ENCODE results near the gene CRIM1.

The CRIM1 gene

GRCh38 chr2:36351291-36351690 is 4.3 kb upstream of the CRIM1 start:
- H2AFZ ChIP-seq (ENCODE audit: low read depth, low read length) = no peak overlapping the region

GRCh38 chr2:36351736-36352349 is 3.7 kb upstream of the CRIM1 start:
- Histone ChIP-seq H3K27me3 (ENCODE audit: insufficient read depth, low read length, poor library complexity) (no peaks in the 10 kb centered on the region), H3K9me3 (ENCODE audit: insufficient read depth, low read length, severe bottlenecking) (no peaks in the 10 kb centered on the region), H3K79me2 (ENCODE audit: insufficient read depth, low read length) (no peaks in the 10 kb centered on the region), H3K9ac (ENCODE audit: low read depth, low read length) (no peak overlapping the region), H3K4me3 (ENCODE audit: low read depth in 1 of 2, low read length in 2 of 2) (no peak overlapping the region), H3K4me2 (ENCODE audit: insufficient read depth, low read length) (no peak overlapping the region), H2AFZ (ENCODE audit: low read depth, low read length) (no peak overlapping the region), H3K27ac (ENCODE audit: low read length) (no peak overlapping the region), H3K36me3 (ENCODE audit: insufficient read depth, low read length) (no peaks in the 10 kb centered on the region), H4K20me1 (ENCODE audit: insufficient read depth, low read length) (no peaks in the 10 kb centered on the region), H3K4me1 (ENCODE audit: insufficient read depth, low read length) (no peaks in the 10 kb centered on the region)
- TF ChIP-seq CTCF (IDR thresholded peaks at IDR 0.05; ENCODE audit: borderline replicate concordance, extremely low read depth, low read length, poor library complexity, severe bottlenecking) (peak; percentile 65), EZH2 (IDR thresholded peaks at IDR 0.05; ENCODE audit: borderline replicate concordance, low read depth, low read length, severe bottlenecking) (no peak)
- ATAC-seq (ENCODE audit: insufficient read depth, low read depth) = no peak
- no peak for DNase-seq

More at GRCh38 chr2:36351291-36351690, 4.3 kb upstream of the CRIM1 start:
- DNase-seq (no peak), ATAC-seq (ENCODE audit: insufficient read depth, low read depth) (peak; percentile 54; the same call in 2 of the 3 replicates)
- TF ChIP-seq EZH2 (IDR thresholded peaks at IDR 0.05; ENCODE audit: borderline replicate concordance, low read depth, low read length, severe bottlenecking) = no peak
- no peak for TF ChIP-seq CTCF (IDR thresholded peaks at IDR 0.05; ENCODE audit: borderline replicate concordance, extremely low read depth, low read length, poor library complexity, severe bottlenecking)
- no peaks in the 10 kb centered on the region for H3K36me3 ChIP-seq (ENCODE audit: insufficient read depth, low read length)
- H3K4me2 ChIP-seq (ENCODE audit: insufficient read depth, low read length) = no peak overlapping the region
- no peaks in the 10 kb centered on the region for H4K20me1 ChIP-seq (ENCODE audit: insufficient read depth, low read length)
- no peak overlapping the region for H3K27ac ChIP-seq (ENCODE audit: low read length)
- H3K79me2 ChIP-seq (ENCODE audit: insufficient read depth, low read length) = no peaks in the 10 kb centered on the region
- H3K4me3 ChIP-seq (ENCODE audit: low read depth in 1 of 2, low read length in 2 of 2) = no peak overlapping the region
- H3K9ac ChIP-seq (ENCODE audit: low read depth, low read length) = no peak overlapping the region
- no peaks in the 10 kb centered on the region for H3K4me1 ChIP-seq (ENCODE audit: insufficient read depth, low read length)
- no peaks in the 10 kb centered on the region for H3K27me3 ChIP-seq (ENCODE audit: insufficient read depth, low read length, poor library complexity)
- H3K9me3 ChIP-seq (ENCODE audit: insufficient read depth, low read length, severe bottlenecking) = no peaks in the 10 kb centered on the region

GRCh38 chr2:36352701-36353100 is 2.9 kb upstream of the CRIM1 start:
- DNase-seq (no peak), ATAC-seq (ENCODE audit: insufficient read depth, low read depth) (no peak)
- Histone ChIP-seq H3K27ac (ENCODE audit: low read length) (no peak overlapping the region), H2AFZ (ENCODE audit: low read depth, low read length) (no peak overlapping the region), H3K79me2 (ENCODE audit: insufficient read depth, low read length) (no peaks in the 10 kb centered on the region), H3K36me3 (ENCODE audit: insufficient read depth, low read length) (no peaks in the 10 kb centered on the region), H3K4me1 (ENCODE audit: insufficient read depth, low read length) (no peaks in the 10 kb centered on the region), H3K27me3 (ENCODE audit: insufficient read depth, low read length, poor library complexity) (no peaks in the 10 kb centered on the region), H3K9me3 (ENCODE audit: insufficient read depth, low read length, severe bottlenecking) (no peaks in the 10 kb centered on the region), H3K4me3 (ENCODE audit: low read depth in 1 of 2, low read length in 2 of 2) (no peak overlapping the region), H3K9ac (ENCODE audit: low read depth, low read length) (no peak overlapping the region), H4K20me1 (ENCODE audit: insufficient read depth, low read length) (no peaks in the 10 kb centered on the region), H3K4me2 (ENCODE audit: insufficient read depth, low read length) (no peak overlapping the region)
- TF ChIP-seq EZH2 (IDR thresholded peaks at IDR 0.05; ENCODE audit: borderline replicate concordance, low read depth, low read length, severe bottlenecking) (no peak), CTCF (IDR thresholded peaks at IDR 0.05; ENCODE audit: borderline replicate concordance, extremely low read depth, low read length, poor library complexity, severe bottlenecking) (no peak)

Measured in DND-41 (cell line).